ENCODE results near the gene CASP9. TPM values are rescaled to one million over a fixed set of nuclear protein-coding genes. Genes with fewer than 3 reads are reported as not detected.

The CASP9 gene
- total RNA-seq, 1 donor from 2014 or later: 8.5 TPM

GRCh38 chr1:15540186-15540585 is 16.2 kb upstream of the CASP9 start:
- peaks cover 40% of the 10 kb centered on the region for H3K36me3 ChIP-seq (ENCODE audit: insufficient read depth, low read length)
- Mint-ChIP-seq H3K27me3 (ENCODE audit: low read depth, unreplicated experiment) (no peaks in the 10 kb centered on the region), H3K27ac (ENCODE audit: unreplicated experiment) (peak overlapping the region; percentile 82)

GRCh38 chr1:15538771-15539170 is 14.8 kb upstream of the CASP9 start:
- FAIRE-seq (no peak), DNase-seq (ENCODE audit: low read depth) (no peak)
- Histone ChIP-seq H3K9ac (ENCODE audit: low read length) (no peak overlapping the region), H3K79me2 (ENCODE audit: insufficient read depth, low read length) (no peaks in the 10 kb centered on the region), H3K27ac (ENCODE audit: low read depth, low read length) (no peak overlapping the region), H4K20me1 (ENCODE audit: insufficient read depth, low read length) (no peaks in the 10 kb centered on the region), H2AFZ (ENCODE audit: low read depth, low read length) (no peak overlapping the region), H3K4me3 (ENCODE audit: insufficient read depth, low read depth, low read length) (no peak overlapping the region), H3K9me3 (ENCODE audit: insufficient read depth, low read depth, low read length) (no peaks in the 10 kb centered on the region), H3K4me1 (ENCODE audit: insufficient read depth, low read length) (peaks cover 10% of the 10 kb centered on the region), H3K27me3 (ENCODE audit: insufficient read depth, low read length) (no peaks in the 10 kb centered on the region), H3K36me3 (ENCODE audit: insufficient read depth, low read length) (peaks cover 33% of the 10 kb centered on the region), H3K4me2 (ENCODE audit: low read length) (no peak overlapping the region)
- Mint-ChIP-seq H3K4me3 (ENCODE audit: unreplicated experiment) (no peak overlapping the region), H3K27me3 (ENCODE audit: low read depth, unreplicated experiment) (no peaks in the 10 kb centered on the region), H3K36me3 (ENCODE audit: low read depth, unreplicated experiment) (peaks cover 11% of the 10 kb centered on the region), H3K4me1 (ENCODE audit: low read depth, unreplicated experiment) (peaks cover 17% of the 10 kb centered on the region), H3K27ac (ENCODE audit: unreplicated experiment) (no peak overlapping the region), H3K9me3 (ENCODE audit: unreplicated experiment) (no peaks in the 10 kb centered on the region)
- TF ChIP-seq CTCF (IDR thresholded peaks at IDR 0.05; ENCODE audit: insufficient read depth, low read depth, low read length) (no peak), EZH2 (IDR thresholded peaks at IDR 0.05; ENCODE audit: insufficient read depth, low read length) (no peak)

More at GRCh38 chr1:15540186-15540585, 16.2 kb upstream of the CASP9 start:
- Histone ChIP-seq H3K9me3 (ENCODE audit: insufficient read depth, low read depth, low read length) (no peaks in the 10 kb centered on the region), H3K9ac (ENCODE audit: low read length) (no peak overlapping the region), H3K27me3 (ENCODE audit: insufficient read depth, low read length) (no peaks in the 10 kb centered on the region), H3K4me3 (ENCODE audit: insufficient read depth, low read depth, low read length) (no peak overlapping the region), H3K79me2 (ENCODE audit: insufficient read depth, low read length) (no peaks in the 10 kb centered on the region), H2AFZ (ENCODE audit: low read depth, low read length) (no peak overlapping the region), H4K20me1 (ENCODE audit: insufficient read depth, low read length) (no peaks in the 10 kb centered on the region), H3K4me2 (ENCODE audit: low read length) (no peak overlapping the region), H3K27ac (ENCODE audit: low read depth, low read length) (no peak overlapping the region), H3K4me1 (ENCODE audit: insufficient read depth, low read length) (peaks cover 15% of the 10 kb centered on the region)
- Mint-ChIP-seq H3K4me1 (ENCODE audit: low read depth, unreplicated experiment) (peaks cover 20% of the 10 kb centered on the region), H3K36me3 (ENCODE audit: low read depth, unreplicated experiment) (peaks cover 11% of the 10 kb centered on the region), H3K4me3 (ENCODE audit: unreplicated experiment) (no peak overlapping the region), H3K9me3 (ENCODE audit: unreplicated experiment) (no peaks in the 10 kb centered on the region)
- TF ChIP-seq EZH2 (IDR thresholded peaks at IDR 0.05; ENCODE audit: insufficient read depth, low read length) (no peak), CTCF (IDR thresholded peaks at IDR 0.05; ENCODE audit: insufficient read depth, low read depth, low read length) (no peak)
- FAIRE-seq (no peak), DNase-seq (ENCODE audit: low read depth) (peak; percentile 65)

- H4K20me1 ChIP-seq (ENCODE audit: insufficient read depth, low read length): peaks cover 5% of the 10 kb centered on the region
- peaks cover 6% of the 10 kb centered on the region for H3K36me3 Mint-ChIP-seq (ENCODE audit: low read depth, unreplicated experiment)
- TF ChIP-seq CTCF (IDR thresholded peaks at IDR 0.05; ENCODE audit: insufficient read depth, low read depth, low read length) (no peak), EZH2 (IDR thresholded peaks at IDR 0.05; ENCODE audit: insufficient read depth, low read length) (no peak)
These were observed 7.7 kb upstream of the CASP9 start for GRCh38 chr1:15531682-15532081.

More at GRCh38 chr1:15531682-15532081, 7.7 kb upstream of the CASP9 start:
- Mint-ChIP-seq H3K27ac (ENCODE audit: unreplicated experiment) (no peak overlapping the region), H3K4me3 (ENCODE audit: unreplicated experiment) (no peak overlapping the region), H3K4me1 (ENCODE audit: low read depth, unreplicated experiment) (no peaks in the 10 kb centered on the region), H3K27me3 (ENCODE audit: low read depth, unreplicated experiment) (no peaks in the 10 kb centered on the region), H3K9me3 (ENCODE audit: unreplicated experiment) (no peaks in the 10 kb centered on the region)
- FAIRE-seq: no peak
- no peak overlapping the region for H3K27ac ChIP-seq (ENCODE audit: low read depth, low read length)
- no peaks in the 10 kb centered on the region for H3K27me3 ChIP-seq (ENCODE audit: insufficient read depth, low read length)
- DNase-seq (ENCODE audit: low read depth): no peak
- peaks cover 6% of the 10 kb centered on the region for H3K4me1 ChIP-seq (ENCODE audit: insufficient read depth, low read length)
- H3K4me3 ChIP-seq (ENCODE audit: insufficient read depth, low read depth, low read length): no peak overlapping the region
- H3K79me2 ChIP-seq (ENCODE audit: insufficient read depth, low read length): peaks cover 27% of the 10 kb centered on the region
- H3K4me2 ChIP-seq (ENCODE audit: low read length): no peak overlapping the region
- no peak overlapping the region for H3K9ac ChIP-seq (ENCODE audit: low read length)
- no peak overlapping the region for H2AFZ ChIP-seq (ENCODE audit: low read depth, low read length)
- peaks cover 9% of the 10 kb centered on the region for H3K36me3 ChIP-seq (ENCODE audit: insufficient read depth, low read length)
- H3K9me3 ChIP-seq (ENCODE audit: insufficient read depth, low read depth, low read length): no peaks in the 10 kb centered on the region
